GM23248 (cell line): Measurements from ENCODE around the gene CARS1. TPM values are rescaled to one million over a fixed set of nuclear protein-coding genes. Genes with fewer than 3 reads are reported as not detected.

Experiments used
- DNase-seq: peaks from one replicate; pipeline ENCODE4 v3.0.0-alpha.2; 2015
- H2AFZ ChIP-seq: fragments of 200-600 bp; sonication (generic); 2 replicates; pipeline ENCODE4 v1.6.1; 2016; ENCODE audit warnings: antibody characterized with exemption
- H3F3A ChIP-seq: fragments of 200-600 bp; sonication (generic); 2 replicates; pipeline ENCODE4 v1.6.1; 2016; ENCODE audit warnings: mild to moderate bottlenecking, antibody characterized with exemption, mixed run types; ENCODE audit not compliant: insufficient read depth
- H3K27ac ChIP-seq: fragments of 200-600 bp; sonication (generic); 2 replicates; pipeline ENCODE4 v1.5.1; 2016; ENCODE audit warnings: mild to moderate bottlenecking
- H3K27me3 ChIP-seq: fragments of 200-600 bp; sonication (generic); replicated peaks from 2 replicates; pipeline ENCODE4 v1.6.1; 2016; ENCODE audit warnings: mild to moderate bottlenecking; ENCODE audit not compliant: insufficient read depth
- H3K36me3 ChIP-seq: fragments of 200-600 bp; sonication (generic); 2 replicates; pipeline ENCODE4 v1.6.1; 2016; ENCODE audit warnings: low read depth, mild to moderate bottlenecking
- H3K4me1 ChIP-seq: fragments of 200-600 bp; sonication (generic); 2 replicates; pipeline ENCODE4 v1.6.1; 2016; ENCODE audit warnings: mild to moderate bottlenecking; ENCODE audit not compliant: insufficient read depth
- H3K4me2 ChIP-seq: fragments of 200-600 bp; sonication (generic); one replicate; pipeline ENCODE4 v1.6.1; 2016; ENCODE audit warnings: mild to moderate bottlenecking; ENCODE audit not compliant: unreplicated experiment
- H3K4me3 ChIP-seq: fragments of 200-600 bp; sonication (generic); 2 replicates; pipeline ENCODE4 v1.5.1; 2016; ENCODE audit warnings: mild to moderate bottlenecking
- H3K79me2 ChIP-seq: fragments of 200-600 bp; sonication (generic); 2 replicates; pipeline ENCODE4 v1.6.1; 2016; ENCODE audit warnings: mild to moderate bottlenecking; ENCODE audit not compliant: insufficient read depth
- H3K9ac ChIP-seq: fragments of 200-600 bp; sonication (generic); 2 replicates; pipeline ENCODE4 v1.6.1; 2016; ENCODE audit warnings: mild to moderate bottlenecking
- H3K9me2 ChIP-seq: fragments of 200-600 bp; sonication (generic); 2 replicates; pipeline ENCODE4 v1.6.1; 2016; ENCODE audit warnings: mixed run types, mild to moderate bottlenecking, moderate library complexity; ENCODE audit not compliant: insufficient read depth
- H3K9me3 ChIP-seq: fragments of 200-600 bp; sonication (generic); one replicate; pipeline ENCODE4 v1.6.1; 2017; ENCODE audit warnings: low read depth
- H4K20me1 ChIP-seq: fragments of 200-600 bp; sonication (generic); 2 replicates; pipeline ENCODE4 v1.6.0; 2016; ENCODE audit not compliant: insufficient read depth
- EZH2 ChIP-seq: fragments of 200-600 bp; sonication (generic); IDR thresholded peaks from 2 replicates; pipeline ENCODE4 v1.6.1; 2018; ENCODE audit warnings: antibody characterized with exemption, mild to moderate bottlenecking; ENCODE audit not compliant: insufficient read depth, poor library complexity, severe bottlenecking
- EZH2phosphoT487 ChIP-seq: fragments of 200-600 bp; sonication (generic); IDR thresholded peaks from 2 replicates; pipeline ENCODE4 v1.6.1; 2018; ENCODE audit warnings: antibody characterized with exemption, moderate library complexity, mild to moderate bottlenecking, low read depth; ENCODE audit not compliant: insufficient read depth
- WGBS, 2 experiments: methylation state at CpG; one replicate each; pipeline ENCODE4 v1.1.6; 2015 to 2017; ENCODE audit warnings: low lambda C conversion rate in 2 of 2, low coverage in 1 of 2; ENCODE audit errors: missing lambda C conversion rate in 2 of 2; 5-methylcytosine and 5-hydroxymethylcytosine counted together
- in situ Hi-C: fragments of 300-500 bp; cut with MboI; formaldehyde crosslinking; loops from 2 replicates; pipeline ENCODE4 v1.15.0; 2020
- polyA plus RNA-seq: library from polyadenylated mRNA; unstranded; fragments of >200 nt; fragmentation: Nextera tagmentation; extraction: Ambion mirVana; gene quantifications from 2 replicates; pipeline ENCODE4 v1.2.1, GENCODE V29; 2016
- total RNA-seq: library from RNA; depleted of rRNA; stranded (reverse); fragments of >200 nt; shearing (Covaris generic); gene quantifications from 2 replicates; pipeline ENCODE4 v1.2.3, GENCODE V29; 2014

CARS1 gene
- total and polyA plus RNA-seq, 2 experiments from 2014 or later, result 111 to 115 TPM

DNA sequence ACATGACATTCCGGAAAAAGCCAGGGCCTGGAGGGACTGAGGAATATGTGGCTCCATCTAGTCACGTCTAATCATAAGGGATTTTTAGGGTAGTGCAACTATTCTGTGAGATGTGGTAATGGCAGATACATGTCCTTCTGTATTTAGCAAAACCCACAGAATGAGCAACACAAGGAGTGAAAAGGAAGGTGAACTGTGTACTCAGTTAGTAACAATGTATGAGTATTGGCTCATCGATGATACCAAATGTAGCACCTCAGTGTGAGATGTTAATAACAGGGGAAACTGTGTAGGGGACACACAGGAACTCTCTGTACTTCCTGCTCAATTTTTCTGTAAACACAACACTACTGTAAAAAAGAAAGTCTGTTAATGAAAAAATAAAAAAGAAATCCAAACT is 42.0 kb upstream of the CARS1 start:
- no peak overlapping the region for H3K27ac ChIP-seq
- no peak overlapping the region for H3K9ac ChIP-seq
- DNase-seq, result no peak
- H3K4me1 ChIP-seq, result peaks cover 16% of the 10 kb centered on the region
- in situ Hi-C loops, result no loop called here
- peaks cover 20% of the 10 kb centered on the region for H3F3A ChIP-seq
- 85 to 92% methylated on average over 3 of the region's 3 CpGs for WGBS, 2 experiments
- no peaks in the 10 kb centered on the region for H3K36me3 ChIP-seq
- no peaks in the 10 kb centered on the region for H4K20me1 ChIP-seq
- TF ChIP-seq EZH2 (no peak), EZH2phosphoT487 (no peak)
- no peaks in the 10 kb centered on the region for H3K27me3 ChIP-seq
- H3K79me2 ChIP-seq, result no peaks in the 10 kb centered on the region
- no peaks in the 10 kb centered on the region for H3K9me2 ChIP-seq
- no peaks in the 10 kb centered on the region for H3K9me3 ChIP-seq
- H3K4me2 ChIP-seq, result no peak overlapping the region
- H3K4me3 ChIP-seq, result no peak overlapping the region
- H2AFZ ChIP-seq, result no peak overlapping the region

DNA sequence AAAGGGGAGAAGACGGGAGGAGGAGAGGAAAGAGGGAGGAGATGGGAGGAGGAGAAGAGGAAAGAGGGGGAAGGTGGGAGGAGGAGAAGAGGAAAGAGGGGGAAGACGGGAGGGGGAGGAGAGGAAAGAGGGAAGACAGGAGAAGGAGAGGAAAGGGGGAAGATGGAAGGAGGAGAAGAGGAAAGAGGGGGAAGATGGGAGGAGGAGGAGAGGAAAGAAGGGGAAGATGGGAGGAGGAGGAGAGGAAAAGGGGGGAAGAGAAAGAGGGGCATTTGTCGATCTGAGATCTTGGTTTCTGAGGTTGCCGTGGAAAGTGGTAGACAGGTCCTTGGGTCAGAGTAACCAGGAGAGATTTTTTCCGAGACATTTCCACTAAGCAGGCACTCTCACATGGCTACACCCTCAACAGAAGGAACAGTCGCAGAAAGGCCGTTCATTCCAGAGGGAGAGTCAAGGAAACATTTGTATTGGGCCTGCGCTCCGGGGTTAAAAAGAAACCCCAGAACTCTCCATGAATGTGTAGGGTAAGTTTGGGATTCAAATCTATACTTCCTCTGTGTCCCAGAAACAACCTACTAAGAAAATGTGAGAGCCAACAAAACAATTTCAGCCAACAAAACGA is 39.8 kb upstream of the CARS1 start:
- DNase-seq, result no peak
- Histone ChIP-seq H3K27ac (no peak overlapping the region), H3K9ac (no peak overlapping the region), H4K20me1 (no peaks in the 10 kb centered on the region), H3K4me1 (peaks cover 16% of the 10 kb centered on the region), H3K4me2 (no peak overlapping the region), H3K4me3 (no peak overlapping the region), H3K79me2 (no peaks in the 10 kb centered on the region), H3F3A (peaks cover 20% of the 10 kb centered on the region), H3K27me3 (no peaks in the 10 kb centered on the region), H3K9me2 (no peaks in the 10 kb centered on the region), H3K36me3 (no peaks in the 10 kb centered on the region), H3K9me3 (no peaks in the 10 kb centered on the region), H2AFZ (no peak overlapping the region)
- in situ Hi-C loops, result no loop called here
- 94 to 99% methylated on average over 9 to 10 of the region's 10 CpGs for WGBS, 2 experiments
- TF ChIP-seq EZH2phosphoT487 (no peak), EZH2 (no peak)

DNA sequence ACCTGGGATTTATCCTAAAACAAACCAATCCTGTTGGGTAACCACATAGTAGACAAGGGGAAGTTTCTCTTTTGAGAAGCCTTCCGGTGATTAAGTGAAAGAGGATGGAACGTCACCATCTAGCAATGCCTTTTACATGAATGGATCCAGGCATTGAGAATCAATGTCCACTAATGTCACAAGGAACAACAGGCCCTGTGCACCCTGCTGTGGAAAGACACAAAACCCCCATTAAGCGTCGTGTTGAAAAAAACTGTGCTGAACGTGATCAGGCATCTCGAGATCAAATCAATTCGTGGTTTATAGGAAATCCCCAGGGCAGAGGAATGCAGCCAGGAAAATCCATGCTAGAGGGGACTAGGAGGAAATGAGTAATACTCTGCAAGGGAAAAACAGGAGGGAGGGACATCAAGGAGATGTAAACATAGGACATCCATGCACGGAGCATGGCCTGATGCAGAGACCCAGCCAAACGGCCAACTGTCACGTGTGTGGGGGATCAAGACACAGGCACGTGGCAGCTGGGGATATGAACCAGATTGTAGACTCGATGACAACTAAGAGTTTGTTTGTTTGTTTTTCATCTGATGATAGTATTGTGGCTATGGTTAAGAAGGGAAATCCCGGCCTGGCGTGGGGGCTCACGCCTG is 38.6 kb upstream of the CARS1 start:
- H3K4me3 ChIP-seq, result peak overlapping the region; percentile 37; the same call in 1 of the 2 replicates
- H3K4me1 ChIP-seq, result peaks cover 16% of the 10 kb centered on the region
- H3K27ac ChIP-seq, result peak overlapping the region; percentile 59
- no peaks in the 10 kb centered on the region for H3K9me3 ChIP-seq
- no peaks in the 10 kb centered on the region for H3K36me3 ChIP-seq
- H3K79me2 ChIP-seq, result no peaks in the 10 kb centered on the region
- TF ChIP-seq EZH2phosphoT487 (no peak), EZH2 (no peak)
- H3K27me3 ChIP-seq, result no peaks in the 10 kb centered on the region
- H3F3A ChIP-seq, result peaks cover 20% of the 10 kb centered on the region
- peak; percentile 85 for DNase-seq
- H3K9me2 ChIP-seq, result no peaks in the 10 kb centered on the region
- H3K4me2 ChIP-seq, result peak overlapping the region; percentile 77
- H4K20me1 ChIP-seq, result no peaks in the 10 kb centered on the region
- peak overlapping the region; percentile 11; the same call in 1 of the 2 replicates for H3K9ac ChIP-seq
- in situ Hi-C loops, result no loop called here
- H2AFZ ChIP-seq, result no peak overlapping the region
- WGBS, 2 experiments, result 25% methylated on average over 15 of the region's 15 CpGs

DNA sequence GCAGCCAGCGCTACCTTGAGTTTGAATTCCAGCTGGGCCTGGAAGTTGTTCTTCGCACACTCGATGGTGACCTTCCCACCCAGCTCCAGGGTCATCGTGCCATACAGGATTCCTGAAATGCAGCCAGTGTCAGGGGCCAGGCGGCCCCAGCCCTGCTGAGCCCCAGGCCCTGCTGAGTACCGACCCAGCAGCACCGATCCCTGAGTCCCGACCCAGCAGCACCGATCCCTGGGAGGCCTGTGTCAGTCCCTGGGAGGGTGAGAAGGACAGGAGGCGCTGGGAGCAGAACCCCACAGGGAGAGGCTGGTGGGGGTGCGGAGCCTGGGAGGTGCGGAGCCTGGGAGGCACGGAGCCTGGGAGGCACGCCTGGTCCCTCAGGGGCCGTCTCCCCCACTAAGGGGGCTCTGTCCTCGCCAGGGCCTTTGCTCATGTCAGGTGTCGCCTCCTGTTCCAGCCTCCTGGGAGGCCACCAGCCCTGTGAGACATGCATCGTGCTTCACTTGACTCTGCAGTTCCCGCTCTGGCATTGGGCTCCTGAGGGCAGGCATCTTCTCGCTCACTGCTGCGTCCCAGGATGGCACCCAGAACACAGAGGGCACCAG is 37.1 kb upstream of the CARS1 start:
- H3K36me3 ChIP-seq, result no peaks in the 10 kb centered on the region
- H3K9me2 ChIP-seq, result no peaks in the 10 kb centered on the region

More for the DNA sequence above, 37.1 kb upstream of the CARS1 start:
- Histone ChIP-seq H2AFZ (no peak overlapping the region), H3K79me2 (no peaks in the 10 kb centered on the region), H3K4me1 (peaks cover 16% of the 10 kb centered on the region), H3F3A (peaks cover 20% of the 10 kb centered on the region), H3K4me3 (no peak overlapping the region), H4K20me1 (no peaks in the 10 kb centered on the region), H3K27me3 (no peaks in the 10 kb centered on the region), H3K4me2 (no peak overlapping the region), H3K9ac (no peak overlapping the region), H3K27ac (no peak overlapping the region), H3K9me3 (no peaks in the 10 kb centered on the region)
- DNase-seq, result no peak
- in situ Hi-C loops, result no loop called here
- 86 to 89% methylated on average over 16 to 19 of the region's 21 CpGs for WGBS, 2 experiments
- TF ChIP-seq EZH2, result no peak
- TF ChIP-seq EZH2phosphoT487, result no peak
